COLO829 (cell line): ENCODE results near the gene CPSF6.
A peak's percentile ranks its signal among the peaks of the same experiment; 100 is the strongest.
"Not testable (repeated sequence)": the region's sequence is repeated elsewhere in the genome, so short reads cannot be mapped to it uniquely, and the experiment has no call there.

Experiments used
- DNase-seq: peaks from one replicate; pipeline ENCODE4 v3.0.0; 2012; ENCODE audit warnings: low spot score

Gene CPSF6

DNA sequence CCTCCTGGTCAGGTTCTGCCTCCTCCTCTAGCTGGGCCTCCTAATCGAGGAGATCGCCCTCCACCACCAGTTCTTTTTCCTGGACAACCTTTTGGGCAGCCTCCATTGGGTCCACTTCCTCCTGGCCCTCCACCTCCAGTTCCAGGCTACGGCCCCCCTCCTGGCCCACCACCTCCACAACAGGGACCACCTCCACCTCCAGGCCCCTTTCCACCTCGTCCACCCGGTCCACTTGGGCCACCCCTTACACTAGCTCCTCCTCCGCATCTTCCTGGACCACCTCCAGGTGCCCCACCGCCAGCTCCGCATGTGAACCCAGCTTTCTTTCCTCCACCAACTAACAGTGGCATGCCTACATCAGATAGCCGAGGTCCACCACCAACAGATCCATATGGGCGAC lies 19.3 kb downstream of the CPSF6 start:
- no peak for DNase-seq

DNA sequence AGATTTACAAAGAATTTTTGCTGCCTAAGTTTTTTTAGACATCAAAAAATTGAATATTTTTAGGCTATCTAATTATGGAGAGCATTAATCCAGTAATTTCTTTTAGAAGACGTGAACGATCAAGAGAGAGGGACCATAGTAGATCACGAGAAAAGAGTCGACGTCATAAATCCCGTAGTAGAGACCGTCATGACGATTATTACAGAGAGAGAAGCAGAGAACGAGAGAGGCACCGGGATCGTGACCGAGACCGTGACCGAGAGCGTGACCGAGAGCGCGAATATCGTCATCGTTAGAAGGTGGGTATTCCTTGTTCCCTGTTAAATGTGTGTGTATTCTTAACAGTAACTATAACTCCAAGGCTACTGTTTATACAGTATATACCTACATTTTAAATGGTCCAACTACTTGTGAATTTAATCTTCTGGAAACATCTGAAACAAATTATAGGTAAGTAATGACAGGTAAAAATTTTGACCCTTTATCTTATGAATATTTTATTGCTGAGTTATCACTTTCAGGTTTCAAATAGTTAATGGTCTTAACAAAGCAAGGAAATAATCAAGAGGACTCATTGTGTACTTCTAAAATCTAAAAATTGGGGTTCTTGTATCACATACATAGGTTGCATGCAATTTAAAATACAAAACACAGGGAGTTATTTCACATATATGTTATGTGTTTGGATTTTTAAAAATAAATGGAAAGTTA lies 23.1 kb downstream of the CPSF6 start:
- no peak for DNase-seq

DNA sequence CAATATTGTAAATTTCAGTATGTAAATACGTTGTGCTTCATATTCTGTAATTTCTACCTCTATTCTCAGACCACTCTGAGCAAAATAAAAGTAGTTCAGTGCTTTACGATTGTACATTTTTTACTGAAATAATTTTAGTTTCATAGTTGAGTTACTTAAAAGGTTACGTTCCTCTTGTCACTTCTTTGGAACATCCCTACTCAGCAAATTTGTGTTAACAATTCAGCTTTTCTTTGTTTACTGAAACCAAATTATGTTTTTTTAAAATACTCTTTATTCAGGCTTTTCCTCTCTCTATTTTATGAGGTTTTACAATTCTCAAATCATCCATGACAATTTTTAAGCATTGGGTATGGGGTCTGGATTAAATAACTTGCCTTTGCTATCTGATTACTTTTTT lies 25.8 kb downstream of the CPSF6 start:
- DNase-seq, result no peak

DNA sequence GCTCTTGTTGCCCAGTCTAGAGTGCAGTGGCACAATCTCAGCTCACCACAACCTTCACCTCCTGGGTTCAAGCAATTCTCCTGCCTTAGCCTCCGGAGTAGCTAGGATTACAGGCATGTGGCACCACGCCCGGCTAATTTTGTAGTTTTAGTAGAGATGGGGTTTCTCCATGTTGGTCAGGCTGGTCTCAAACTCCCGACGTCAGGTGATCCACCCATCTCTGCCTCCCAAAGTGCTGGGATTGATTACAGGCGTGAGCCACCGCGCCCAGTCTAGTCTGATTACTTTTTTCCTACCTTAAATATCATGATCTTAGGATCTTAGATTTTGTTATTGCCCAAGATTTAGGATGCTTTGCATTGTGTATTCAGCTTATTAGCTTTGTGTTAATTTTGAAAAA lies 26.3 kb downstream of the CPSF6 start:
- not testable (repeated sequence) for DNase-seq

DNA sequence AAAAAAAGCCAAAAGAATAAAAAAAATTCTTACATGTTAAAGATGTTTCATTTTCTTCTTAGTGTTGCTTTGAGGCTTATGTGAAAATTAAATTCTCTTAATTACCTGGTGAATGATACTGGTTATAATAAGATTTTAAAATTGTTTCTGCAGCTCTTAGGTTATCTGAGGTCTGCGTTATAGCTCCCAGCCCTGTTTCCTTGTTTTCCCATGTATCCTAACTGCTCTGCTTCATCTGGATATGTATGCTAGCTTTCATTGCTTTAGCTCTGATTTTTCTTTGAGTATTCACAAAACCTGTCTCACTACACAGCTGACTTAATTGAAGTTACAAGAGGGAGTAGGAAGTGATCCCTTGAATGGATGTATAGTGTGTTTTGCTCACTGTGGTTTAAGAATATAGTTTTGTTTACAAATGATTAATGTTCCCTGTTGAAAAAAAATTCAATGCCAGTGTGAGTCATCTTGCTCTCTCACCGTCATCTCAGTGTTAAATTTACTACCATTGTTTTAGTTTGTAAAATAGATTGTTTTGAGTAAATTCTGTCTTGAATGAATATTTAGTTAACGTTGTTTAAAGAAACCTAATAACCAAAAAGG lies 26.8 kb downstream of the CPSF6 start:
- DNase-seq, result peak; percentile 42

DNA sequence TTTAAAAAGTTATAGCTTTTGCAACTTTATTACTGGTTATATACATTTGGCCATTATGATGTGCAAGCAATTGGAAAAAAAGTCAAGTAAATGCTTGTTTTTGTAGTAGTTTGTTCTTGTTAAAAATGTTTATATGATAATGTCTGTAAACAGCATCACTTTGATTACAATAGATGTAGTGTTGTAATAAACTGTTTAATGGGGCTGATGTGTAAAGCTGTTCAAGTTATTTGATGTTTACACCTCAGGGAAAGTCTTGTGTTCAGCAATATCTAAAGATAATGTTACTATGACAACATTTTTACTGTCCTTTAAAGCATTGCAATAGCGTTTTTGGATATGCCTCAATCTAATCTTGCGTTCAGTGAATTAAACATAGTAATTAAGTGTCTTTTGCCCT lies 30.4 kb downstream of the CPSF6 start:
- DNase-seq, result no peak

DNA sequence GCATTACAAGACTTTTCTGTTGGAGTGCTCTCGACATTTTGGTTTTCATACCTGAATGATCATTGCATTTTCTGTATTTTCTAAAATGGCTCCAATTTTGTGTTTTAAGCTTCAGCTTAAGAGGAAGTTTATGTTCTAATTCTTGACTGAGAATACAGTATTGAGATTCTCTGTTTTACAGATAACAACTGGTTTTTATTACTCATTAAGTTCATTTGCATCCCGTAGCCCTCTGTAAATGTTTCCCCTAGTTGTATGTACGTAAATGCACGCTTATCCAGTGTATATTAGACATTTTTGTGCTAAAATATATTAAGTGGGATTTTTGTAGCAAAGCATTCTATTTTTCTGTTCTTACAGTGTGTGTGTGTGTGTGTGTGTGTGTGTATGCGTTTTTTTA lies 33.1 kb downstream of the CPSF6 start:
- no peak for DNase-seq

DNA sequence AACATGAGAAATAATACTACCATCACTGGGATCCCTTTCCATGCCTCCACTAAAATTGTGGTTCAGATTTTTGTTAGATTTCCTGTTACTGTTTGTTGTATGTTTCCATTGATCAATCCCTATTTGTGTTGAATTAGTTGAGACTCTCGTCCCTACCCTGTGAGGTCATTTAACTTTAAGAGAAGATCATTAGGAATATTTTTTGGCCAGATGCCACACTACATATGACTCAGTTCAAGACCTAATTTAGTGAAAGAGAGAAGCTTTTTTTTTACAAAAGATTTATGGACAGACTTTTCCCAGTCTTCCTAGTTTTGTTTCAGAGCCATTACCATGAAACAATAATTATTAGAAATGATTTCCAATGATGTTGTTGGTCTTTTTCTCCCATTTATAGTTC lies 35.5 kb downstream of the CPSF6 start:
- DNase-seq, result no peak

DNA sequence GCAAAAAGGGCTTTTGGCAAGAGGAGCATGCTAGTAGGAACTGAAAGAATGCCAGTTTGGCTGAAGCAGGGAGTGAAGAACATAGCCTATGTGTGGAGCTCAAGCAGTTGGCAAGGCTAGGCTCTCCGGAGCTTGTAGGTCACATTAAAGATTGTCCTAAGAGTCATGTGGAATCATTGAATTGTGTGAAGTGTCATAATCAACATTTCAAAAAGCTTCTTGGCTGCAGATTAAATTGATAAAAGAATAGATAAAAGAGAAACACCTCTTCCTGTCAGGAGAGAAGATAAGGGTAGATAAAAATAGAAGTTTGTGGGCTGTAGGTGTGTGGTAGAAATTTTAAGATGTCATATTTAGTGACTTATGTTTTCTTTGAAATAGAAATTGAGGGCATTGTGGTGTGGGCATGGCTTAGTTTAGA lies 36.1 kb downstream of the CPSF6 start:
- DNase-seq, result no peak

DNA sequence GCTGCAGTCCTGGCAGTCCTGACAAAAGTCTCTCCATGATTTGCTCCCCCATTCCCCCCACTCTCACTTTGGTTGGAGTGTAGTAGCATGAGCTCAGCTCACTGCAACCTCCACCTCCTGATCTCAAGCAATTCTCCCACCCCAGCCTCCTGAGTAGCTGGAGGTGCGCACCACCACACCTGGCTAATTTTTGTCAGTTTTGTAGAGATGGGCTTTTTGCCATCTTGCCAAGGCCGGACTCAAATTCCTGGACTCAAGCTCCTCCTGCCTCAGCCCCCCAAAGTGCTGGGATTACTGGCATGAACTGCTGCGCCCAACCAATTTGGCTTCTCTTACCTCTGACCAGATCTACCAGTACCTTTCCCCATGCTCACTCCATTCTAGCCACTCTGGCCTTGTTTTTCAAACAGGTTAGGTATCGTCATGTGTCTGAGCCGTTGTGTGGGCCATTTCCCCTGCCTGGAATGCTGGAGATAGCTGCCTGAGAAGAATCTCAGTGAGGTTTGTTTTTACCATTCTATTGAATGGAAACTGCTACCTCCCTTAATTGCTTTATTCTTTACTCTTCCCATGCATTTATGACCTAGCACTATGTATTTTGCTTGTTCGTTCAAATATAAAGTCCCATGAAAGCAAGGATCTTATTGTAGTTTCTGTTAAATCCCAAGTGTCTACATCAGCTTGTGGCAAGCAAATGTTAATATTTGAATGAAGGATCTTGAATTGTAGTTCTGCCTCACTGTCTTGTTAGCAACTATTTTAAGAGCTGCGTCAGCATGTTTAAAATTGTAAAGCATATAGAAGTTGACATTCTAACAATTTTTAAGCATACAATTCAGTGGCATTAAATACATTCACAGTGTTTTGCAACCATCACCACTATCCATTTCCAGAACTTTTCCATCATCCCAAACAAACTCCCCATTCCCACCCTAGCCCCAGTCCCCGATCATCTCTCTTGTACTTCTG lies 39.7 kb downstream of the CPSF6 start:
- no peak for DNase-seq

DNA sequence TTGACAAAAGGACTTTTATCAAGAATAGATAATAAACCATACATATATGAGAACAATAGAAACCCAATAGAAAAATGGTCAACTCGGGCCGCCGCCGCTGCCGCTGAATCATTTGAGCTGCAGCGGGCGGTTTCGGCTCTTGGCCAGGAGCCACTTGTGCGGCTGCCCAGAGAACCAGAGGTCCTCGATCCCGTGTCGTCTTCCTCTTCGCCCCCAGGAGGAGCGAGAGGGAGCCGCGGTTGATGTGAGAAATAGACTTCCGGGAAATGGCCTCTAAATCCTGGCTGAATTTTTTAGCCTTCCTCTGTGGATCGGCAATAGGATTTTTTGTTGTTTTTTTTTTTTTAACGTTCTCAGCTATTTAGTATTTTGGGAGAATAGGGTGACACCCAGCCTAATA lies 44.8 kb downstream of the CPSF6 start:
- DNase-seq, result peak; percentile 24

DNA sequence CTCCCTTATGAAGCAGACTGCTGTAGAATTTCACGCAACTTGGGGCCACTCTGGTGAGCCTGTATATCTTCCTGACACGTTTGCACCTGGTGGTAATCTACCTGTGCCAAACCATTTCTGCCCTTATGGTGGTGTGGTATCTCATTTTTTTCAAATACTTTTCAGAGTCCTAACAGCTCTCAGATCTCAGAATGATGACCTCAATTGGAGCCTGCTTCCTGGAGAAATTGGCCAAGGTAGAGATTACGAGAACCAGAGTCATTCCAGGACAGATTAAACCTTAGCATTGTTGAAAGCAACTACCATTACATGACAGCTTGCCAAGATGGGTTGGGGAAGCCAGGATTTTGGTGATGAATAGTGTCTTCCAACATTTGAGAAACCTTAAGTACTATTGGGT lies 48.2 kb downstream of the CPSF6 start:
- no peak for DNase-seq

DNA sequence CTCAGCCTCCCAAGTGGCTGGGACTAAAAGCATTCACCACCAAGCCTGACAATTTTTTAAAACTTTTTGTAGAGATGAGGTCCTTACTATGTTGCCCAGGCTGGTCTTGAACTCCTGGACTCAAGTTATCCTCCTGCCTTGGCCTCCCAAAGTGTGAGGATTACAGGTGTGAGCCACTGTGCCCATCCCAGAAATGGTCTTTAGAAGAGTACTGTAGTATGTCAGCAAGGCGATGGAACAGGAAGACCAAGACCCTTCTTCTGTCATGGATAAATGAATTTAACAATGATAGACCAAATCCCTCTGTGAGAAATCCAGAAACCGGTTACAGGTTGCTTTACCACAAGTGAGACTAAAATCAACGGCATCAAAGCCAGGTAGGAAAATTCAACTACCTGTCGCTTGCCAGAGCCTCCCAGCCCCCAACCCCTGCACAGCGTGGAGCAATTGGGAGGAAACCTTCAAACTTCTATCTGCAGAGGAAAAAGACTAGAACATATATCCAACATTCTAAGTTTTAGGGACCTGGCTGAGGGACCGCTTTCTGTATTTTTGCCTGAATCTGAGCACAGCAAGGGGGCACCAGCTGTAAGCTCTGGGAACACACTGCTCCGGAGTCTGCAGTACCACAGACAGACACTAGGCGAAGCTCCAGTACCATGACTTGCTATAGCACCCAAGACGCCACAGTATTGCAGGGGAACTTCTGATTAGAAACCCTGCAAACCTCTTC lies 51.3 kb downstream of the CPSF6 start:
- DNase-seq, result peak; percentile 53

DNA sequence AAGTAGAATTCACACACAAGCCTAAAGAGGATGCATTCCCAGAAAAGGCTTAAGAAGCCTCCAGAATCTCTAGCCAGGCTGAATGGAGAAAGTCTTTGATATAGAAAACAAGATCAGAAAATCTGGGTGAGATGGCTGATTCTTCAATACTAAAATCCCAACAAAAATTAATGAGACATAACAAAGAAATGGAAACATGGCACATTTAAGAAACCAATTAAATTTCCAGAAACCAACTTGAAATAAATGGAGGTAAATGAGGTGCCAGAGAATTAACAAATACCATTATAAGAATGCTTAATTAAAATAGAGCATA lies 51.9 kb downstream of the CPSF6 start:
- no peak for DNase-seq

DNA sequence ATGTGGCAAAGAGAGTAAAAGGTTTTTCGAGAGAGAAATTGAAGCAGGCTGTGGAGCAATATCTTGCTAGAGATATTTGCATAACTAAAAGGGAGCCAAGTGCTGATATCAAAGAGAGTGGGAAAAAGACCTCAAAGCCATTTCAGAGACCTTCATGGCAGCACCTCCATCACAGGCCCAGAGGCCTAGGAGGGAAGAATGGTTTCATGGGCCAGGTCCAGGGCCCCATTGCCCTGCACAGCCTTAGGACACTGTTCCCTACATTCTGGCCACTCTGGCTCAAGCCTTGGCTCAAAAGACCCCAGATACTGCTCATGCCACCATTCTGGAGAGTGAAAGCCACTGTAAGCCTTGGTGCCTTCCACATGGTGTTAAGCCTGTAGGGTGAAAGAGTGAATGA lies 58.8 kb downstream of the CPSF6 start:
- no peak for DNase-seq

DNA sequence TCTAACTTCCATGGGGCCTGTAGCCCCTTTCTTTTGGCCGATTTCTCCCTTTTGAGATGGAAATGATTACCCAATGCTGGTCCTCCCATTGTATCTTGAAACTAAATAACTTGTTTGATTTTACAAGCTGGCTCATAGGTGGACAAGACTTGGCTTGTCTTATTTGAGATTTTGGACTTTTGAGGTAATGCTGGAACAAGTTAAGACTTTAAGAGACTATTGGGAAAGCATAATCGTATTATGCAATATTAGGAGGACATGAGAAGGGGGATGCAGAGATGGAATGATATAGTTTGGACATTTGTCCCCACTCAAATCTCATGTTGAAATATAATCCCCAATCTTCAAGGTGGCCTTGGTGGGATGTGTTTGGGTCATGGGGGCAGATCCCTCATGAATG lies 59.6 kb downstream of the CPSF6 start:
- DNase-seq, result no peak

DNA sequence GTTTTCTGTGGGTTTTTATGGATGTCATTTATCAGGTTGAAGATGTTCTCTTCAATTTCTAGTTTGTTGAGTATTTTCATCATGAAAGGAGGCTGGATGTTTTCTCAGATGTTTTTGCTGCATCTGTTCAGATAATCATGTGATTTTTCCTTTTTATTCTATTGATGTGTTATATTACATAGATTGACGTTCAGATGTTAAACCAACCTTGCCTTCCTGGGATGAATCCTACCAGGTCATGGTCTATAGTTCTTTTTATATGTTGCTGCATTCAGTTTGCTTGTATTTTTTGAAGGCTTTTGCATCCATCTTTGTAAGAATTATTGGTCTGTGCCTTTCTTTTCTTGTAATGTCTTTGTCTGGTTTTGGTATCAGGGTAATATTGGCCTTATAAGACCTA lies 64.9 kb downstream of the CPSF6 start:
- DNase-seq, result no peak

DNA sequence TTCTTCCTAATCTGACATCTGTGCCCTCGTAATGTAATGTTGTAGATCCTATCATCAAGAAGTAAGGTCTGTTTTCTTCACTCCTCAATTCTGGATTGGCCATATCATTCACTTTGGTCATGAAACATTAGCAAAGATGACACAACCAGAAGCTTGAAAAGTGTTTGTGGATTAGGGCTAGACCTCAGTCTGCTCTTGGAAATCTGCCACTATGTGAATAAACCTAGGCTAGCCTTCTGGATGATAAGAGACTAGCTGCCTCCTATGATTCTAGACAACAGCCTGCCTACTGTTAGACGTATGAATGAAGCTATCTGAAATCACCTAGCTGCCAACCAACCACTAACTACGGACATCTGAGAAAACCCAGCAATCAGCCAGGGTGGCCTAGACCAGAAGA lies 70.1 kb downstream of the CPSF6 start:
- DNase-seq, result no peak

DNA sequence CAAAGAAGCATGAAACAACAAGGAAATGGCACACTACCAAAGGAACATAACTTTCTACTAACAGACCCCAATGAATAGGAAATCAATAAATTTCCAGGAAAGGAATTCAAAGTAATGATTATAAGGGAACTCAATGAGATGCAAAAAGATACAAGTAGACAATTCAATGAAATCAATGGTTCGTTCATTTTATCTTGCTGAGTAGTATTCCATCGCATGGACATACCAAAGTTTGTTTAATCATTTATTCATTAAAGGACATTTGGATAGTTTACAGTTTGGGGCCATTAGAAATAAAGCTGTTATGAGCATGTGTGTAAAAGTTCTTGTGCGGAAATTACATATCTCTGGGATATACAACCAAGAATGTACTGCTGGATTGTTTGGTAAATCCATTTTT lies 73.8 kb downstream of the CPSF6 start:
- DNase-seq, result no peak

DNA sequence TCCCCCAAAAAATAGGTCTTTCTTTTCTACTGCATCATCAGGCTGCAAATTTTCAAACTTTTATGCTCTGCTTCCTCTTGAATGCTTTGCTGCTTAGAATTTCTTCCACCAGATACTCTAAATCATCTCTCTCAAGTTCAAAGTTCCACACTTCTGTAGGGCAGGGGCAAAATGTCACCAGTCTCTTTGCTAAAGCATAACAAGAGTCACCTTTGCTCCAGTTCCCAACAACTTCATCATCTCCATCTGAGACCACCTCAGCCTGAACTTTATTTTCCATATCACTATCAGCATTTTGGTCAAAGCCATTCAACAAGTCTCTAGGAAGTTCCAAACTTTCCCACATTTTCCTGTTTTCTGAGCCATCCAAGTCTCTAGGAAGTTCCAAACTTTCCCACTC lies 77.4 kb downstream of the CPSF6 start:
- DNase-seq, result not testable (repeated sequence)

DNA sequence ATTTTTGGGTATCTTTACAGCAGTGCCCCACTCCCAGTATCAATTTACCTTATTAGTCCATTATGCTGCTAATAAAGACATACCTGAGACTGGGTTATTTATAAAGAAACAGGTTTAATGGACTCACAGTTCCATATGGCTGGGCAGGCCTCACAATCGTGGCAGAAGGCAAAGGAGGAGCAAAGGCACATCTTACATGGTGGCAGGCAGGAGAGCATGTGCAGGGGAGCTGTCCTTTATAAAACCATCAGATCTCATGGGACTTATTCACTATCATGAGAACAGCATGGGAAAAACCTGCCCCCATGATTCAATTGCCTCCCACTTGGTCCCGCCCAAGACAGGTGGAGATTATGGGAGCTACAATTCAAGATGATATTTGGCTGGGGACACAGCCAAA lies 77.9 kb downstream of the CPSF6 start:
- not testable (repeated sequence) for DNase-seq

DNA sequence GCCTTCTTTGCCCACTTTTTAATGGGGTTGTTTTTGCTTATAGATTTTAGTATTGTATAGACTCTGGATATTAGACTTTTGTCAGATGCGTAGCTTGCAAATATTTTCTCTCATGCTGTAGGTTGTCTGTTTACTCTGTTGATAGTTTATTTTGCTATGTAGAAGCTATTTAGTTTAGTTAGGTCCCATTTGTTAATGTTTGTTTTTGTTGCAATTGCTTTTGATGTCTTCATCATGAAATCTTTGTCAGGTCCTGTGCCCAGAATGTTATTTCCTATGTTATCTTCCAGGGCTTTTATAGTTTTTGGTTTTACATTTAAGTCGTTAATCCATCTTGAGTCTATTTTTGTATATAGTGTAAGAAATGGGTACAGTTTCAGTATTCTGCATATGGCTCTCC lies 78.9 kb downstream of the CPSF6 start:
- DNase-seq, result no peak

DNA sequence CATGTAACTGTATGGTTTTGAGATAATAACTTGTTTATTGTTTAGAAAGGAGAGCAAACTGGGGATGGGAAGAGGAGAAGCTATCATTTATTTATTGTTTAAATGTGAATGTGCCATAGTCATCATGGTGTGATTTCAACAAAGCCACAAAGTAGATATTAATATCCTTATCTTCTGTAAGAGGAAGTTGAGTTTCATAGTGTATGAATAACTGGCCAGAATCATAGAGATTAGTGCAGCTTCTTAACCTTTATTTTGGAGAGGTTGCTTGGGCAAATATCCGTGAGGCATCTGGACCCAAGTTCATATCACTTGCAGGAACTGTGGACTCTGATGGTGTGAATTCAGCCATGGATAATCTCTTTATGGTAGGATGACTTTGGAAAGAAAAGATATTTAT lies 82.0 kb downstream of the CPSF6 start:
- DNase-seq, result no peak
